Hematopoietic multipotent progenitor cell treated with erythropoietin and hydrocortisone succinate and interleukin-3 and kit ligand, for 4 days (in vitro differentiated cells): ENCODE measurements around the gene STPG3.
A peak's percentile ranks its signal among the peaks of the same experiment; 100 is the strongest.

ENCODE experiments used
- DNase-seq: peaks from one replicate; pipeline ENCODE4 v3.0.0-alpha.2; 2015

Gene STPG3

DNA sequence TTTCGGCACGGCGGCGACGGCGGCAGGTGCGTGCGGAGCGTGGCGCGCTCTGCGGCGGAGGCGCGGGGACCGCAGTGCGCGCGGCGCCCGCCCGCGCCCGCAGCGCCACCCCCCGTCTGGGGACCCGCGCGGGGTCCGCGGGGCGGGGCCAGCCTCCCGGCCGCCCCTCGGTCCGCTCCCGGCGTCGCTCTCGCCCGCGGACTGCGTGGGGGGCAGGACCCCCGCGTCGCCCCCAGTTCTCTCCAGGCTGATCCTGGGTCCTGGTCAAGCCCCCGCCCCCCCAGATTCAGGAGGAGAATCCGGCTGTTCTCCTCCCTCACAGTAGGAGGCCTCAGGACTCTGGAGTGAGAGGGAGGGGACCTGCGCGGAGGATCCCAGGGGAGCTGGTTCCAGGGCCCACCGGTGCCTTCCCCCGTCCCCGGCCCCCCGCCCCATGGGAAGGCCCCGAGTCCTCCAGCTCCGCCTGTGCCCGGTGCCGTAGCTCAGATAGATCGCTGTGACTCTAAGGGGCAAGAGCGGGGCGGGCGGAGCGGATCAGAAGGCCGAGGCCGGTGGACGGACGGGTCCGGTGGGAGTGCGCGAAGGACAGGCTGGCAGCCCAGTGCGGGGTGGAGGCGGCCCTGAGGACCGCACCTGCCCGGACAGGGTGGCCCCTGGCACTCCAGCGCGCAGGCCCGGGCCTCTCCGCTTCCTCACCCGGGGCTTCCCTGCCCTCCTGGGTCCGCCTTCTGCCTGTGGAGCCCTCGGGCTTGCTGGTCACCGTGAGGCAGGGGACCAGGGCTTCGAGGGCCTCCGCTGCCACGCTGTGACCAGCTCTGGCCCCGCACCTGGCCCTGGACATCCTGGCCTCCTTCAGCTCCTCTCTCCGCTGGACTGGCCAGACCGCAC is 28.7 kb upstream of the STPG3 start, which contains the start of gene RNF208:
Gene RNF208, minus strand, starts transcription at position 51 of the 888 bp plus-strand sequence. CDS start 1,028 bp downstream, outside the sequence.
- peak; percentile 48 for DNase-seq

GRCh38 chr9:137223078-137223970 is 27.8 kb upstream of the STPG3 start:
- DNase-seq = peak; percentile 100

DNA sequence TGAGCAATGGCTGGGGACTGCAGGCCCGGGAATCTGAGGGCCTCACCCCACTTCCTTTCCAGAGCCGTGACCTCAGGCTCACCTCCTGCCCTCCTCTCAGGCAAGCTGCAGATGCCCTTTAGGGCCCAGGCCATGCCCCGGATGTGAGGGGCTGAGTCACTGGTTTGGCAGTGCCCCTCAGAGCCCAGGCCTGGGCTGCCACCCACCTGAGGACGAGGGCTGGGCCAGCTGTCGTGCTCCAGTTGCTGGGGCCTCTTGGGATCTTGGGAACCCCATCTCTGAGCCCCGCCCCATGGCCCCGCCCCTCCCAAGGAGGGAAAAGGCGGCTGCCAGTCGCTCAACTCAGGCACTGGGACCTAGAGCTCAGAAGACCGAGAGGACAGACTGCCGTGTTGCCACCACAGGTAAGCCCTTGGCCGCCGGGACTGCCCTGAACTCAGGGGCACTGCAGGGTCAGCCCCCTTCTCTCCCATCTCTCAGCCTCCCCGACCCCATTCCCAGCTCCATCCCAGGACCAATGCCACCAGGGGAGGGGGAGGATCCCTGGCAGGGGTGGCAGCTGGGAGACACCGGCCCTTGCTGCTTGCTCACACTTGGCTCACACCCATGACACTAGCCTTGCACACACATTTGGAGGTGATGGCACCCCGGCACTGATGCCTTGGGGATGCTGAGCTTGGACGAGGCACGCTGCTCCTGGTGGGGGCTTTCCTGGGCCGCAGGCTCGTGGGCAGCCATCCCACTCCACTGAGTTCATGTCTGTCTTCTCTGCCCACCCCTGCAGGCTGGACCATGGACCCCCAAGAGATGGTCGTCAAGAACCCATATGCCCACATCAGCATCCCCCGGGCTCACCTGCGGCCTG is 26.0 kb upstream of the STPG3 start, which contains the start of gene CYSRT1:
Gene CYSRT1, plus strand, starts transcription at position 345 of the 865 bp plus-strand sequence. Its CDS starts 448 bp downstream, at position 793.
- DNase-seq = no peak

DNA sequence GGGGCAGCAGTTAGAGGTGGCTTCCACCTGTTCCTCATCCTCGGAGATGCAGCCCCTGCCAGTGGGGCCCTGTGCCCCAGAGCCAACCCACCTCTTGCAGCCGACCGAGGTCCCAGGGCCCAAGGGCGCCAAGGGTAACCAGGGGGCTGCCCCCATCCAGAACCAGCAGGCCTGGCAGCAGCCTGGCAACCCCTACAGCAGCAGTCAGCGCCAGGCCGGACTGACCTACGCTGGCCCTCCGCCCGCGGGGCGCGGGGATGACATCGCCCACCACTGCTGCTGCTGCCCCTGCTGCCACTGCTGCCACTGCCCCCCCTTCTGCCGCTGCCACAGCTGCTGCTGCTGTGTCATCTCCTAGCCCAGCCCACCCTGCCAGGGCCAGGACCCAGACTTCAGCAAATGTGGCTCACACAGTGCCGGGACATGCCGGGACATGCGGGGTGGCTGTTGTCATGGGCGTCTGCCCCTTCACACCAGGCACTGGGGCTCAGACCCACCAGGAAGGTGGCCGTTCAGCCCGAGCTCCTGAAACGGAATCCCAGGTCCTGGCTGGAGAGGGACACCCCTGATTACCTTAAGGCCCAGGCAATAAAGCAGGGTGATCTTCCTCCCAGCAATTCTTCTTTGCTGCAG is 25.3 kb upstream of the STPG3 start:
- DNase-seq = no peak

DNA sequence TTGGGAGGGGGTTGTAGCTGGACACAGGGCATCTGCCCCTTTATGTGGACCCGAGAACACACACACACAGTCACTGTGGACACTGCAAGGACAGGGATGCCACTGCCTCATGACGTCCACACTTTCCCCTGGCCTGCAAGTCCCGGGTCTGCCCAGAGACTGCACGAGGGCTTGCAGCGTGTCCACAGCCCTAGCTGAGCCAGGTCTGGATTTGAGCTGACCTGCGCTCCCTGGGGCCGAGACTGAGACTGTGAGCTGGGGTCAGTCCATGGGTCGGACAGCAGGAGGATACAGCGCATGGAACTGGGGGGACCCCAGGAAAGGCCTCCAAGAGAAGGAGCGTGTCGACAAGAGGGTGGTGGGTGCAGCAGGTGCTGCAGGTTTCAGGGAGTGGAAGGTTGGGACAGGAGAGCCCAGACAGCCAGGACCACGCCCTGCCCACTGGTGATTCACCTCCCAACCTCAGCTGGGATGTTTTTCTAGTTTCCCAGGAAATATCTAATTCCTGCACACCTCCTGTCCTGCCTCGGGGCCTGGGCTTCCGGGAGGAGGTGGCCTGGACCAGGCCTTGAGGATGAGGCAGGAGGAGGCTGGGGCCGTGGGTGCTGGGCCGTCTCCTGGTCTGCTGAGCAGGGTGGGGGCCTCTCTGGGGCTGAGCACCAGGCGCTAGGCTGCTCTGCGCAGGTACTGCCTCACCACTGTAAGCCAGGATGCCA is 24.6 kb upstream of the STPG3 start:
- DNase-seq = no peak

DNA sequence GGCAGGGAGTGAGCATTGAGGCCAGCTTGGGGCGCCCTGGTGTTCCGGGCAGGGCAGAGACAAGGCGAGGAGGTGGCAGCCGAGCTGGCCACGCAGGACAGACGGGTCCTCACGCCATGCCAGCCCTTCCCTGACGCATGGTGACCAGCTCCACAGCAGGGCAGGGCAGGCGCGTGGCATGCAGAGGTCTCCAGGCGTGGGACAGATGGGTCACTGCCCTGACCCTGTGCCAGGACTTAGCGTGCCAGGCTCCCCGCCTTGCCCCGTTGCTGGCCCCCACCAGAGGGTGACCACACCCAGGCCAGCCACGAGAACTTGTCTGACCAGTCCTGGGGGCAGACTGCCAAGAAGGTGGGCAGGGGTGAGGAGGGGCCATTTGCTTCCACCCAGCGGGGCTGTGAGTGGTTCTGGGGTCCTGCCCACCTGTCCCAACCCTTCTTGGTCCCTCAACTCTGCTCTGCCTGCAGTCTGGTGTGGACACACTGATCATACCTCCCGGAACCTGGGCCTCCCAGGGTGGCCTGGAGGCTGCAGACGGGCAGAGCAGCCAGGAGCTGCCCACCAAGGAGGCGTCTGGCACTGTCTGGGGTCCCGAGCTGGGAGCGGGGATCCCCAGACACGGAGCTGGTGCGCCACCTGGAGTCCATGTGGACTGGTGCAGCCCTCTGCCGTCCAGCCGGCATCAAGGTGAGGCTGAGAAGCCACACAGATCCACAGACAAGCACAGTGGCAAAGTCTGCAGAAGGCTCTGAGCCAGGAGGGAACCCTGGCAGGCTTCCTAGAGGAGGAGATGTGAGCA is 23.8 kb upstream of the STPG3 start, which contains the start of gene RNF224:
Gene RNF224, plus strand, starts transcription at position 449 of the 799 bp plus-strand sequence. CDS start 834 bp downstream, outside the sequence.
- DNase-seq = peak; percentile 91

DNA sequence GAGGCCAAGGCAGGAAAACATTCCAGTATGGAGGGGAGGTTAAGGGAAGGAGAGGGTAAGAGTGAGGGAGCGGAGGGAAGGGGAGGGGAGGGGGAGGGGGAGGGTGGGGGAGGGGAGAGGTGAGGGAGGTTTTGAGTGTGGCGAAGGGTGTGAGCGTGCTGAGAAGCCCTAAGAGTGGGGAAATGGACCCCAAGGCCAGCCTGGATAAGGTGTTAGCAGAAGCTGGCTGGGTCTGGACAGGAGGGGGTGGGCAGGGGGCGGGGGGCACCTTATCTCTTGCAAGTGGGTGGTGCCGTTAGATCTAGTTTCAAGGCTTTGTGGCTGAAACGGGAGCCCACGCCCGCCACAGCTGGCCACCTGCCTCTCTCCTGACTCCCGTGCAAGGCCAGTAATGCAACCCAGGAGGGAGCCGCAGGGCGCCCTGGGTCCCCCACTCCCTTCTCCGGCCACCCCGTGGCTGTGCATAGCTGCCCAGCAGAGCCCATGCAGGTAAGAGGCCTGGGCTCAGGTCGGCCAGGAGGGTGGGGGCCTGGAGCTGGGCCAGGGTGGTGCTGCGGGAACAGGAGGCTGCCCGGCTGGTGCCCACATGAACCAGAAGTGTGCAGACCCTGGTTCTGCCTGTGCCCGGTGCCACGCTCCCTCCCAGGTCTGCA is 23.1 kb upstream of the STPG3 start:
- no peak for DNase-seq

DNA sequence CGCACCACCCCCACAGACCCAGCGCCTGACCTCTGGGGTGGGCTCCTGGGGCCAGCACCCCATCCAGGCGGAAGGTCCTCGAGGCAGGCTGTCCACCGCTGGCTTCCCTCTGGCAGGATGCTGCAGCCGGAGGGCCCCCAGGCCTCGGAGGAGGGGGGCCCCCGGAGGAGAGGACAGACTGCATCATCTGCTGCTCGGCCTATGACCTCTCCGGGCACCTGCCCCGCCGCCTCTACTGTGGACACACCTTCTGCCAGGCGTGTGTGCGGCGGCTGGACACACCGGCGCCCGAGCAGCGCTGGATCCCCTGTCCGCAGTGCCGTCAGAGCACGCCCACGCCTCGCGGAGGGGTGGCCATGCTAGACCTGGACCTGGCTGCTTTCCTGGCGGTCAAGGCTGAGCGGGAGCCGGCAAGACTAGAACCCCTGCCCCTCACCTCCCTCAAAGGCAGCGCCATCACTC is 22.5 kb upstream of the STPG3 start:
- no peak for DNase-seq

- no peak for DNase-seq
These were observed 21.9 kb upstream of the STPG3 start for GRCh38 chr9:137228968-137229896.

GRCh38 chr9:137229903-137230704 is 21.0 kb upstream of the STPG3 start:
- DNase-seq = no peak

GRCh38 chr9:137230705-137231371 is 20.2 kb upstream of the STPG3 start, which contains the start of gene SLC34A3:
TSS of gene SLC34A3 (plus strand) at chr9:137230901. CDS start at chr9:137231703, 802 bp downstream.
- DNase-seq = no peak

- DNase-seq = no peak
These were observed 19.6 kb upstream of the STPG3 start for GRCh38 chr9:137231372-137232039.

- no peak for DNase-seq
These were observed 19.0 kb upstream of the STPG3 start for GRCh38 chr9:137232101-137232500.

DNA sequence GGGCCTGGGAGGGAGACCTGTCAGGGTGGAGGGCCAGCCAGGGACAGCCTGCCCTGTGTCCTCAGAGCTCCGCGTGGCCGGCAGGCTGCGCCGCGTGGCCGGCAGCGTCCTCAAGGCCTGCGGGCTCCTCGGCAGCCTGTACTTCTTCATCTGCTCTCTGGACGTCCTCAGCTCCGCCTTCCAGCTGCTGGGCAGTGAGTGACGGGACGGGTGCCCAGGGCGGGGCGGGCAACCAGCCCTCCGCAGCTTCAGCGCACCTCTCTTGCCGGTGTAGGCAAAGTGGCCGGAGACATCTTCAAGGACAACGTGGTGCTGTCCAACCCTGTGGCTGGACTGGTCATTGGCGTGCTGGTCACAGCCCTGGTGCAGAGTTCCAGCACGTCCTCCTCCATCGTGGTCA is 18.6 kb upstream of the STPG3 start:
- DNase-seq = no peak

- DNase-seq = no peak
These were observed 17.7 kb upstream of the STPG3 start for GRCh38 chr9:137233143-137233980.
